Stimulated activated CD4-positive, alpha-beta T cell treated with anti-CD3 and anti-CD28 coated beads, Interleukin-15, amount 100 ng/mL, for 24 hours (primary cell): ENCODE data around the gene ELOVL3.
"Not testable (repeated sequence)": the region's sequence is repeated elsewhere in the genome, so short reads cannot be mapped to it uniquely, and the experiment has no call there.

Source experiments
- DNase-seq: peaks from one replicate; pipeline ENCODE4 v3.0.0-alpha.2; 2020

ELOVL3 gene

DNA sequence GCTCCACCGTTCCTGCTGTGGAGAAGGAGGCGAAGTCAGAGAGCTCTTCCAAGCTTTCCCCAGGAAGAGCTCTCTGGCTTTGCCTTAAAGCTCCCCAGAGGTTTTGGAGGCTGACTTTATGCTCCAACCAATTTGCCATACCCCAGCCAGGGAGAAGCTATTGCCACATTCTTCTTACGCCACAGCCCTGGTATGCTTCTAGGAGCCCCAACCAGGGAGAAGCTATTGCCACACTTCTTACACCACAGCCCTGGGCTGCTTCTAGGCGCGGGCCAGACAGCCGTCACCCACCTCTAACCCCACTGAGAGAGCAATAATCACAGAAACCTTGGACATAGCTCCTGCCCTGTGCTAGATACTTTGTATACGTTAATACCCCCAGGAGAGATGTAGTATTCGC lies 951 bp downstream of the ELOVL3 start:
- no peak for DNase-seq

DNA sequence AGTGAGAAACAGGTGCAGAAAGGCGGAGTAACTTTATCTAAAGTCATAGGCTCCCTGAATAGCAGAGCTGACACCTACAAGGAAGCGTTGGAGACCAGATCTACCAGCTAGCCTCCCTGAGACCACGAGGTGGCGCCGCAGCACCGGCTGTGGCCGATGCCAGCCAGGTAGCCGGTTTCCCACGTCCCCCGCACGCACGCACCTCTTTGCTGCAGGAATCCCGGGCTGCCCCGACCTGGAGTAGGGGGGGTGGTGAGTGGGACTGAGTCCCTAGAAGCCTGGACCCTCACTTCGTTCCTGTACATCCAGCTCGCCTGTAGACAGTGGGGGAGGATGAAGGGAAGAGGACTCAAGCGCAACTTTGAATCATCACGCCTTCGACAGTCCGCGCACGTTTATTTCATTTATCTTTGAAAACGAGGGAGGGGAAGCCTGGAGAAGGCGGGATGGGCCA lies 3.7 kb downstream of the ELOVL3 start:
- peak; percentile 91 for DNase-seq

- DNase-seq: peak; percentile 62
Measured at GRCh38 chr10:102230264-102230860, 4.3 kb downstream of the ELOVL3 start.

DNA sequence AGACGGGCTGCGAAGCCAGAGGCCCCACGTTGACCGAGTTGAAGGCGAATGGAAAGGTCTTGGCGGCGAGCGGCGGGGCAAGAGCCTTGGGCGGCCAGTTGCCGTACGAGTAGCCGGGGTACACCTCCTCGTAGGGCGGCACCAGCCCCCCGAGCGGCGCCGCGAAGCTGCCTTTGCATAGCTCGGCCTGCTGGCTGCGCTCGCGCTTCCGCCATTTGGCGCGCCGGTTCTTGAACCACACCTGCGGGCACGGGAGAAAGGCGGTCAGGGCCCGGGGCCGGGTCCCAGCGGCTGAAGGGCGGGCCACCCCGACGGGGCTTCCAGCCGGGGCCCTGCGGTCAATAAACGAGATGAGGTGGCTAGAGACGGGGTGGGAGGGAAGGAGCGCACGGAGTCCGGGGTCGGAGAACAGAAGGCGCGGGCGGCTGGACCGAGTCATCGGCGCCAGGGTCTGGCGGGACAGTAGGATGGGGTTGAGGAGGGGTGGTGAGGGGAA lies 4.8 kb downstream of the ELOVL3 start:
- DNase-seq: peak; percentile 70

GRCh38 chr10:102231357-102232318 lies 5.5 kb downstream of the ELOVL3 start:
- DNase-seq: peak; percentile 84

- no peak for DNase-seq
Measured at GRCh38 chr10:102233997-102234396, 7.9 kb downstream of the ELOVL3 start.

- no peak for DNase-seq
Measured at GRCh38 chr10:102234888-102235597, 8.9 kb downstream of the ELOVL3 start.

DNA sequence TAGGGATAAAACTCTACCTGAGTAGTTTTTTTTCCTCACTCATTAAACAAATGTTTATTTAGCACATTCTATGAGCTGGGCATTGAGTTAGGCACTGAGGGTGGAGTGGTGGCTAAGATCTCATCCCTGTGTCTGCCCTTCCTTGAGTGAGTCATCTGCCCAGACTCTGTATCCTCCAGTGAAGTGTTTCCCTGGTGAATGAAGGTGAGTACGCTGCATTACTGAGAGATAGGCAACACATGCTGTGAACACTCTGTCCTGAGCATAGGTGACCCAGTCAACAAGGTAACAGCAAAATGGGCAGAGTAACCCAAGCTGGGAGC lies 9.5 kb downstream of the ELOVL3 start:
- DNase-seq: no peak

DNA sequence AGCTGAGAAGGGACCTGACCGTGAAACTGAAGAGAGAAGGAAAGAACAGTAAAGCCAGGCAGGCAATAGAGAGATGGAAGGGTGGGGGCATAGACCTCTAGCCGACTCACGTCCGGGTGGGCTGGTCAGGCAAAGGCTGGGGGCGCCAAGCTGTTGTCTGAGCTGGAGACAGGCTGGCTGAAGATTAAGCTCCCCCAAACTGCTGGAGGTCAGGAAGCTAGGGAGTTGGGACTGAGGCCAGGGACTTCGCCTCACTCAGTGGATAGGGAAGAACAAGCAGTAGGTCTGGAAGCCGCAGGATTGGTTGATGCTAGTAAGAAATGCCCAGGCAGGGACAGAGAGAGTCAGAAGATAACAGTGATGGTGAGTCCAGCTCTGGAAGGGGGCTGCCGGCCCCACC lies 9.9 kb downstream of the ELOVL3 start:
- DNase-seq: no peak

GRCh38 chr10:102237711-102238252 lies 11.7 kb downstream of the ELOVL3 start:
- DNase-seq: no peak

DNA sequence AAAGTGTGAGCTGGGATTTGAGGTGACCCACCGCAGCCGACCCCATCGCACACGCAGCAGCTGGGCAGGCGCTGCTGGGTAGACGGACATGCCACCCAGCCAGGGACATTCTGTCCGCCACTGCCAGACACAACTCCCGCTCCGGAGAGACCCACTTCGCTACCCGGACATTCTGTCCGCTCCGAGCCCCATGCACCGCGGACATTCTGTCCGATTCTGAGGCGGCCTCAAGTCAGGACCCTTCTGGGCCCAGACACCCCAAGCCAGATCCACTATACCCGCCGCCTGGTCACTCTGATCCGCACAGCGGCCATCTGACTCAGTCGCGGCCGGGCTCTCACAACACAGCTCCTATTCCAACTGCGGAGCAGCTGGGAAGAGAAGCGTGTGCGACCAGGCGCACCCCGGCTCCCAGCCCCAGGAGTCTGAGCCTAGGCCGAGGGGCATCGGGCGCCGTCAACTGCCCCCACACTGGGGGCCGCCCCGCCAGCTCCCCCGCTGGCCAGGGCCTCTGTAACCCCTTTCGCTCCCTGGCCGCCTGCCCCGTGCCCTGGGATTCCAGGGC lies 14.4 kb downstream of the ELOVL3 start:
- no peak for DNase-seq

- DNase-seq: no peak
Measured at GRCh38 chr10:102241032-102241443, 14.9 kb downstream of the ELOVL3 start.

GRCh38 chr10:102241444-102242117 lies 15.5 kb downstream of the ELOVL3 start, which contains the start of gene PITX3:
PITX3 (minus strand) TSS chr10:102241512; CDS start chr10:102232080, 9,432 bp downstream.
- DNase-seq: peak; percentile 96

- DNase-seq: no peak
Measured at GRCh38 chr10:102242118-102242485, 16.0 kb downstream of the ELOVL3 start.

- no peak for DNase-seq
Measured at GRCh38 chr10:102243309-102243708, 17.2 kb downstream of the ELOVL3 start.

GRCh38 chr10:102245082-102245931 lies 19.2 kb downstream of the ELOVL3 start, which contains the start of gene GBF1:
GBF1 (plus strand) TSS chr10:102245532; CDS start chr10:102258939, 13,407 bp downstream.
- peak; percentile 91 for DNase-seq

- DNase-seq: no peak
Measured at GRCh38 chr10:102245932-102246251, 19.8 kb downstream of the ELOVL3 start.

DNA sequence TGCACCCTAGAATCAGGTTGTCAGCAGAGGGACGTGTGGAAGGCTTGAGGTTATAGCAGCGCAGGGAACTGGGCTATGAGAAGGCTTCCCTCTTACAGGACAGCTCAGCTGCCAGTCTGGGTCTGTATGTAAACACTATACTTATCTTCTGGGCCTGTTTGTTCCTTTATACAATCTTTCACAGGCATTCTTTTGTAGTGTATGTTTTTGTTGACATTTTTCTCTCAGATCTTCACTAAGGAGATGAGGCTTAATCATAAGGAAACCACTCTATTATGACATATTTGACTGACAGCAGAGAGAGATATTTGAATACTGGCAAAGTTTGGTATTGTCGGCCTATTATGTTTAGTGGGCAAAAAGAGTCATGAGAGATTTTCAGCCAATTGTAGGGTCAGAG lies 20.2 kb downstream of the ELOVL3 start:
- DNase-seq: no peak

DNA sequence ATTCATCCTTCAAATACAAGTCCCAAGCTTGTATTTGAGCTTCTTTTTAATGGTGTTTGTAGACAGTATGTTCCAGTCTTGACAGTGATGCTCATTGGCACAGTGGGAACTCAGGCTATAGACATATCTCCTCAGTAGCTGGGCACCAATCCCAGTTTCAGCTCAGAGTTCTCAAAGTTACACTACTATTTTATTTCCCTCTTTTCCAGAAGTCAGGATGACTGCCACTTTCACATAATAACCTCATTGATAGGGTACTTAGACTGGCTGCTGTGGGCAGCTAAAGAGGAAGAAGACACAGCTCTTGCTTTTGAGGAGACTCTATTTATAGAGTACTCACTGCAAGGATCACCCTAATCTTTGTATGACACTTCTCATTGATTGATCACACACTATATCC lies 21.6 kb downstream of the ELOVL3 start:
- no peak for DNase-seq

DNA sequence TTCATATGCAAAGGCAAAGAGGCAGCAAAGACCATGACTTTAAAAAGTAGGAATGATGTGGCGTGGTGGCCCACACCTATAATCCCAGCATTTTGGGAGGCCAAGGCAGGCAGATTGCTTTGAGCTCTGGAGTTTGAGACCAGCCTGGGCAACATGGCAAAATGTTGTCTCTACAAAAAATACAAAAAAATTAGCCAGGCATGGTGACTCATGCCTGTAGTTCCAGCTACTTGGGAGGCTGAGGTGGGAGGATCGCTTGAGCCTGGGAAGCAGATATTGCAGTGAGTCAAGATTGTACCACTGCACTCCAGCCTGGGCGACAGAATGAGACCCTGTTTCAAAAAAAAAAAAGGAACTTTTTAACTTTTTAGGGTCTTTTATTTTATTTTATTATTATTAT lies 26.4 kb downstream of the ELOVL3 start:
- DNase-seq: not testable (repeated sequence)

DNA sequence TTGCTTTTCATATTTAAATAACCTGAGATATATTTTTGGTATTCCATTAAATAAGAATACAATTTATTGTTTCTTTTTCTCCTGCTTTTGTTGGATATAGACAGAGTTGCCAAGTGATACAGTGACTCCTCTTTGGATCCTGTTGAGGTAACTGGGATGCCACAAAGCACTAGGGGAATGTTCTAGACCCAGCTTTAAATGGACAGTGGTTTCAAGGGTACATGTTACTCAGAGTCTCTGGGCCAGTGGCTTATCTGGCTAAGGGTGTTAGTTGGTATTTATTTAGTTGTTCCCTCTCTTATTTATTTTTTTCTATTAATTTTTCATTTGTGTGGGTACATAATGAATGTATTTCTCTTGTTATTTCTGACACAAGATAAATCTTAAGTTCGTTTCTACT lies 28.3 kb downstream of the ELOVL3 start:
- DNase-seq: no peak
